ENCODE measurements around the gene RTN3.

DNA sequence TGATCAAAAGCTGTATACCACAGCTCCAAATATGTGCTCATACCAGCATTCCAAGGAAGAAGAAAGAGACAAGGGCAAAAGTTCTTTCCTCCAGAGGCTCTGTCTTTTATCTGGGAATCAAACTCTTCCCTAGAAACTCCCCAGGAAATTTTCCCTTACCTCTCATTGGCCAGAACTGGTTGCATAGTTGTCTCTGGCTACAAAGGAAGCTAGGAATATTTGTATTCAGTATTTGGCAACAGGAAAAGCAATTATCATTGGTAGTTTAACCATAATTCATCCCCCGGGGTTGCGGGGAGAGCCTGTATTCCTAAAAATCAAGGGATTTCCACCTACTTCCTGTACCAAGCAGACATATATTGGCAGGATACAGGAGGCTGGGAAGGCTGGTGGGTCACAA is 97.7 kb downstream of the RTN3 start:
- TF ChIP-seq, protein P1, sequence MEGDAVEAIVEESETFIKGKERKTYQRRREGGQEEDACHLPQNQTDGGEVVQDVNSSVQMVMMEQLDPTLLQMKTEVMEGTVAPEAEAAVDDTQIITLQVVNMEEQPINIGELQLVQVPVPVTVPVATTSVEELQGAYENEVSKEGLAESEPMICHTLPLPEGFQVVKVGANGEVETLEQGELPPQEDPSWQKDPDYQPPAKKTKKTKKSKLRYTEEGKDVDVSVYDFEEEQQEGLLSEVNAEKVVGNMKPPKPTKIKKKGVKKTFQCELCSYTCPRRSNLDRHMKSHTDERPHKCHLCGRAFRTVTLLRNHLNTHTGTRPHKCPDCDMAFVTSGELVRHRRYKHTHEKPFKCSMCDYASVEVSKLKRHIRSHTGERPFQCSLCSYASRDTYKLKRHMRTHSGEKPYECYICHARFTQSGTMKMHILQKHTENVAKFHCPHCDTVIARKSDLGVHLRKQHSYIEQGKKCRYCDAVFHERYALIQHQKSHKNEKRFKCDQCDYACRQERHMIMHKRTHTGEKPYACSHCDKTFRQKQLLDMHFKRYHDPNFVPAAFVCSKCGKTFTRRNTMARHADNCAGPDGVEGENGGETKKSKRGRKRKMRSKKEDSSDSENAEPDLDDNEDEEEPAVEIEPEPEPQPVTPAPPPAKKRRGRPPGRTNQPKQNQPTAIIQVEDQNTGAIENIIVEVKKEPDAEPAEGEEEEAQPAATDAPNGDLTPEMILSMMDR (IDR thresholded peaks at IDR 0.05; ENCODE audit: borderline replicate concordance, extremely low read depth, low read length, poor library complexity, severe bottlenecking): no peak
- no peak for TF ChIP-seq EZH2 (IDR thresholded peaks at IDR 0.05; ENCODE audit: borderline replicate concordance, low read depth, low read length, severe bottlenecking)
